ENCODE measurements around the gene FOXL3. TPM values are rescaled to one million over a fixed set of nuclear protein-coding genes. Genes with fewer than 3 reads are reported as not detected.

The FOXL3 gene
- total RNA-seq, 2 experiments from 2014 or later = not detected

- no peak overlapping the region for H3K4me3 Mint-ChIP-seq
- no peak overlapping the region for H3K27ac ChIP-seq (ENCODE audit: low read depth in 1 of 2, low read length in 2 of 2)
- H3K4me3 ChIP-seq (ENCODE audit: low read length) = no peak overlapping the region
- no peaks in the 10 kb centered on the region for H3K36me3 ChIP-seq (ENCODE audit: insufficient read depth, low read length)
- no peaks in the 10 kb centered on the region for H3K36me3 Mint-ChIP-seq (ENCODE audit: low read depth)
- H3K27ac Mint-ChIP-seq = no peak overlapping the region
- DNase-seq (no peak), ATAC-seq (ENCODE audit: poor library complexity) (no peak)
- H3K27me3 ChIP-seq (ENCODE audit: control insufficient read depth in 1 of 2, insufficient read depth in 2 of 2, low read length in 2 of 2) = peaks cover 15 to 28% of the 10 kb centered on the region in 2 experiments
- H3K9me3 Mint-ChIP-seq = peaks cover 2% of the 10 kb centered on the region
- intact Hi-C loops (cut with DNase I, micrococcal nuclease) = no loop called here
- peaks cover 62% of the 10 kb centered on the region for H3K27me3 Mint-ChIP-seq
- peaks cover 0 to 5% of the 10 kb centered on the region in 2 experiments for H3K9me3 ChIP-seq (ENCODE audit: control insufficient read depth in 1 of 2, insufficient read depth in 1 of 2, low read length in 2 of 2)
- CTCF ChIA-PET = no interaction called here
- POLR2A ChIA-PET = no interaction called here
- no peak for TF ChIP-seq CTCF (IDR thresholded peaks at IDR 0.05)
- H3K4me1 ChIP-seq (ENCODE audit: insufficient read depth, low read length) = peaks cover 10% of the 10 kb centered on the region
- H3K4me1 Mint-ChIP-seq (ENCODE audit: low read depth) = no peaks in the 10 kb centered on the region
Measured at GRCh38 chr7:318878-319661, 29.1 kb downstream of the FOXL3 start.

GRCh38 chr7:320297-320696, 30.3 kb downstream of the FOXL3 start:
- no peak overlapping the region for H3K4me3 Mint-ChIP-seq
- DNase-seq (no peak), ATAC-seq (ENCODE audit: poor library complexity) (no peak)
- intact Hi-C loops (cut with DNase I, micrococcal nuclease) = loop anchor here (10.0 kb wide), 2 partner anchors 205 to 635 kb away; partner anchors contain the start of gene ADAP1 (in 1 of the 2)
- H3K27ac Mint-ChIP-seq = no peak overlapping the region
- H3K9me3 ChIP-seq (ENCODE audit: control insufficient read depth in 1 of 2, insufficient read depth in 1 of 2, low read length in 2 of 2) = peaks cover 0 to 5% of the 10 kb centered on the region in 2 experiments
- H3K9me3 Mint-ChIP-seq = peaks cover 2% of the 10 kb centered on the region
- peaks cover 12 to 28% of the 10 kb centered on the region in 2 experiments for H3K27me3 ChIP-seq (ENCODE audit: control insufficient read depth in 1 of 2, insufficient read depth in 2 of 2, low read length in 2 of 2)
- no peaks in the 10 kb centered on the region for H3K36me3 Mint-ChIP-seq (ENCODE audit: low read depth)
- ChIA-PET POLR2A (no interaction called here), CTCF (no interaction called here)
- peaks cover 55% of the 10 kb centered on the region for H3K27me3 Mint-ChIP-seq
- no peaks in the 10 kb centered on the region for H3K36me3 ChIP-seq (ENCODE audit: insufficient read depth, low read length)
- H3K4me3 ChIP-seq (ENCODE audit: low read length) = no peak overlapping the region
- H3K4me1 ChIP-seq (ENCODE audit: insufficient read depth, low read length) = peaks cover 10% of the 10 kb centered on the region
- H3K27ac ChIP-seq (ENCODE audit: low read depth in 1 of 2, low read length in 2 of 2) = no peak overlapping the region
- no peaks in the 10 kb centered on the region for H3K4me1 Mint-ChIP-seq (ENCODE audit: low read depth)
- no peak for TF ChIP-seq CTCF (IDR thresholded peaks at IDR 0.05)

DNA sequence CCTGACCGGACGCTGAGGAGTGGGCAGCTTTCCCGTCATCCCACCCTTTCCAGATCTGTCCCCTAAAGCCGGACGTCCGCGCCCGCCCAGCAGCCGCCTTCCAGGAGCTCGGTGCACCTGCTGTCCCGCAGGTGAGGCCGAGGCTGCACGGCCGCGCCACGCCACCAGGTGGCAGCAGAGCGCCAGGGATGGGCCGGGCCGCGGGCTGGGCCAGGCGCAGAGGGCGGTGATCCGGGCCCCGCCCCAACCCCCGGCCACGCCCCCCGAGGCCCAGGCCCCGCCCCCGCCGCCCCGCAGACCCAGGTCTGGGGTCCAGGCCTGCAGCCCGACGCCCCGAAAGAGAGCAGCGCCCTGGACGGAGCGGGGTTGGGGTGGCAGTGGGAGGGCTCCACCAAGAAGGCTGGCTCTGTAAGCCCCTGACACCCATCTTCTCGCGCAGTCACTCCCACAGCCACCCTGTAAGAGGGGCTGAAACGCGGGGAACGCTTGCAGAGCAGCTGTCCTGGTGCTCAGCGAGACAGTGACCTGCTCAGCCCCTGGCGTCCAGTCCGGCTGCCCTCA, 32.2 kb downstream of the FOXL3 start:
- POLR2A ChIA-PET = no interaction called here
- ATAC-seq (ENCODE audit: poor library complexity) (peak; percentile 100), DNase-seq (peak; percentile 67 to 94 (median 86))
- Mint-ChIP-seq H3K36me3 (ENCODE audit: low read depth) (no peaks in the 10 kb centered on the region), H3K4me1 (ENCODE audit: low read depth) (no peaks in the 10 kb centered on the region), H3K27me3 (peaks cover 41% of the 10 kb centered on the region), H3K9me3 (no peaks in the 10 kb centered on the region), H3K4me3 (no peak overlapping the region), H3K27ac (no peak overlapping the region)
- Histone ChIP-seq H3K9me3 (ENCODE audit: control insufficient read depth in 1 of 2, insufficient read depth in 1 of 2, low read length in 2 of 2) (peaks cover 0 to 15% of the 10 kb centered on the region in 2 experiments), H3K36me3 (ENCODE audit: insufficient read depth, low read length) (no peaks in the 10 kb centered on the region), H3K27ac (ENCODE audit: low read depth in 1 of 2, low read length in 2 of 2) (no peak overlapping the region), H3K4me1 (ENCODE audit: insufficient read depth, low read length) (peaks cover 10% of the 10 kb centered on the region), H3K27me3 (ENCODE audit: control insufficient read depth in 1 of 2, insufficient read depth in 2 of 2, low read length in 2 of 2) (peaks cover 10 to 24% of the 10 kb centered on the region in 2 experiments), H3K4me3 (ENCODE audit: low read length) (peak overlapping the region; percentile 5)
- intact Hi-C loops (cut with DNase I, micrococcal nuclease) = loop anchor here (1.0 to 10.0 kb wide), 5 partner anchors 203 to 633 kb away; partner anchors contain the start of gene ADAP1 (in 1 of the 2)
- TF ChIP-seq CTCF (IDR thresholded peaks at IDR 0.05) = peak; percentile 69
- CTCF ChIA-PET = interaction anchor here (0.5 to 1.5 kb wide), 10 partner anchors 8 to 864 kb away, joined by 3 to 6 read pairs (median 4); no protein-coding TSS in a partner anchor
